ENCODE data around the gene LPGAT1. TPM values are rescaled to one million over a fixed set of nuclear protein-coding genes. Genes with fewer than 3 reads are reported as not detected.

Gene LPGAT1
- total RNA-seq, 2 donors from 2014 or later = 29.6 to 81.7 TPM

DNA sequence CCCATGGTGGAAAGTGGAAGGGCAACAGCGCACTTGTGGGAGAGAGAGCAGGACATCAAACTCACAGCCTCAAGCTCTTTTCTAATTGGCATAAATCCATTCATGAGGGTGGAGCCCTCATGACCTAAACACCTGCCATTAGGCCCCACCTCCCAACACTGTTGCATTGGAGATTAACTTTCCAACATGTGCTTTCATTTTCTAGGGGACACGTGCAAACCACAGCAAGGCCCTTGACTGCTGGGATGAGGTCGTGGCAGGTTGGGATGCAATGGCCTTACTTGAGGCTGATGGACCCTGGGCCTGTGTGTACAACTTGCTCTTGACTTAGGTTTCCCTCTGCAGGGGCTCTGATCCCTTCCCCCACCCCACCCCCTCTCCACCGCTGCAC lies 119.3 kb downstream of the LPGAT1 start:
- no peak for DNase-seq (ENCODE audit: low spot score)
- intact Hi-C loops (cut with DNase I) = no loop called here
- no peak overlapping the region for H3K27ac ChIP-seq
- H3K4me1 ChIP-seq (replicated peaks) = no peaks in the 10 kb centered on the region
- no peaks in the 10 kb centered on the region for H3K36me3 ChIP-seq
- no peaks in the 10 kb centered on the region for H3K27me3 ChIP-seq (replicated peaks; ENCODE audit: insufficient read depth)
- 90% methylated on average over 4 of the region's 4 CpGs for WGBS
- no peak overlapping the region for H3K4me3 ChIP-seq
- TF ChIP-seq POLR2AphosphoS5 (IDR thresholded peaks at IDR 0.05) (no peak), POLR2A (IDR thresholded peaks at IDR 0.05) (no peak)
- TF ChIP-seq, protein P1, sequence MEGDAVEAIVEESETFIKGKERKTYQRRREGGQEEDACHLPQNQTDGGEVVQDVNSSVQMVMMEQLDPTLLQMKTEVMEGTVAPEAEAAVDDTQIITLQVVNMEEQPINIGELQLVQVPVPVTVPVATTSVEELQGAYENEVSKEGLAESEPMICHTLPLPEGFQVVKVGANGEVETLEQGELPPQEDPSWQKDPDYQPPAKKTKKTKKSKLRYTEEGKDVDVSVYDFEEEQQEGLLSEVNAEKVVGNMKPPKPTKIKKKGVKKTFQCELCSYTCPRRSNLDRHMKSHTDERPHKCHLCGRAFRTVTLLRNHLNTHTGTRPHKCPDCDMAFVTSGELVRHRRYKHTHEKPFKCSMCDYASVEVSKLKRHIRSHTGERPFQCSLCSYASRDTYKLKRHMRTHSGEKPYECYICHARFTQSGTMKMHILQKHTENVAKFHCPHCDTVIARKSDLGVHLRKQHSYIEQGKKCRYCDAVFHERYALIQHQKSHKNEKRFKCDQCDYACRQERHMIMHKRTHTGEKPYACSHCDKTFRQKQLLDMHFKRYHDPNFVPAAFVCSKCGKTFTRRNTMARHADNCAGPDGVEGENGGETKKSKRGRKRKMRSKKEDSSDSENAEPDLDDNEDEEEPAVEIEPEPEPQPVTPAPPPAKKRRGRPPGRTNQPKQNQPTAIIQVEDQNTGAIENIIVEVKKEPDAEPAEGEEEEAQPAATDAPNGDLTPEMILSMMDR (IDR thresholded peaks at IDR 0.05) = no peak
- H3K9me3 ChIP-seq = no peaks in the 10 kb centered on the region

DNA sequence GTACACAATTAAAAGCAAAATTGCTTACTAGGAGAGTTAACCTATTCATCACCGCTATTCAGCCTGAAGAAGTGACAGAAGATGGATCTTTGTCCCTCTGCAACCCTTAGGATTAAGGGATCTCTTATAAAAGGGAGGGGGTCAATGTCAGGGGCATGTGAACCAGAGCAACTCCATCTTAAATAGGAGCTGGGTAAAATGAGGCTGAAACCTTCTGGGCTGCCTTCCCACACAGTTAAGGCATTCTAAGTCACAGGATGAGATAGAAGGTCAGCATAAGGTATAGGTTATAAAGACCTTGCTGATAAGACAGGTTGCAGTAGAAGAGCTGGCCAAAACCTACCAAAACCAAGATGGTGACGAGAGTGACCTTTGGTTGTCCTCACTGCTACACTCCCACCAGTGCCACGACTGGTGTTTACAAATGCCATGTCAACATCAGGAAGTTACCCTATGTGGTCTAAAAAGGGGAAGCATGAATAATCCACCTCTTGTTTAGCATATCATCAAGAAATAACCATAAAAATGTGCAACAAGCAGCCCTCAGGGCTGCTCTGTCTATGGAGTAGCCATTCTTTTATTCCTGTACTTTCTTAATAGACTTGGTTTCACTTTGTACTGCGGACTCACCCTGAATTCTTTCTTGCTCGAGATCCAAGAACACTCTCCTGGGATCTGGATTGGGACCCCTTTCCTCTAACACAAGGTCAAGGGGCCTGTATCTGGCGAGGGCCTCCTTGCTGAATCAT lies 119.8 kb downstream of the LPGAT1 start:
- TF ChIP-seq POLR2A (IDR thresholded peaks at IDR 0.05) (no peak), POLR2AphosphoS5 (IDR thresholded peaks at IDR 0.05) (no peak)
- TF ChIP-seq, protein P1 (IDR thresholded peaks at IDR 0.05) = no peak
- Histone ChIP-seq H3K9me3 (no peaks in the 10 kb centered on the region), H3K4me1 (replicated peaks) (no peaks in the 10 kb centered on the region), H3K27me3 (replicated peaks; ENCODE audit: insufficient read depth) (no peaks in the 10 kb centered on the region), H3K36me3 (no peaks in the 10 kb centered on the region), H3K4me3 (no peak overlapping the region), H3K27ac (no peak overlapping the region)
- intact Hi-C loops (cut with DNase I) = no loop called here
- whole genome bisulfite sequencing = 85% methylated on average over 6 of the region's 6 CpGs
- no peak for DNase-seq (ENCODE audit: low spot score)

DNA sequence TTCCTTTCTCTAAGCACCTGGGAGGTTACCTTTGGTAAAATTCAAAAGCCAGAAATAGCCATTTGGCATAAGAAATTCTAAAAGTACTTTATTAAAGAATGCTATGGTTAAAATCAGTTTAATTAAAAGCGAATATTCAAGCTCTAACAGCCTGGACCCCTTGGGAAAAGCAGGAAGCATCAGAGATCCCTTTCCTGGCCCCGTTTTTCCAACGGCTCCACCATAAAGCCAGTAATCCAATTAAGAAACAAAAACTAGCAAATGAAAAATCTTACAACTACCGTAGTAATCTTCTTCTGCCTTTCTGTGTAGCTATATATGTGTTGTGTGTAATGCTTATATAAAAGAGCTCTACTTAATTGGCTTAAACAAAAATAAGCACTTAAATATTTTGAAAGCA lies 121.6 kb downstream of the LPGAT1 start:
- no peak overlapping the region for H3K27ac ChIP-seq
- H3K4me3 ChIP-seq = no peak overlapping the region
- no peaks in the 10 kb centered on the region for H3K27me3 ChIP-seq (replicated peaks; ENCODE audit: insufficient read depth)
- H3K4me1 ChIP-seq (replicated peaks) = no peaks in the 10 kb centered on the region
- WGBS = 91% methylated on average over 4 of the region's 4 CpGs
- no peak for DNase-seq (ENCODE audit: low spot score)
- no peaks in the 10 kb centered on the region for H3K9me3 ChIP-seq
- no peaks in the 10 kb centered on the region for H3K36me3 ChIP-seq
- TF ChIP-seq, protein P1 (IDR thresholded peaks at IDR 0.05) = no peak
- no peak for TF ChIP-seq POLR2A (IDR thresholded peaks at IDR 0.05)
- intact Hi-C loops (cut with DNase I) = no loop called here

- Histone ChIP-seq H3K27ac (no peak overlapping the region), H3K4me1 (replicated peaks) (no peaks in the 10 kb centered on the region), H3K27me3 (replicated peaks; ENCODE audit: insufficient read depth) (no peaks in the 10 kb centered on the region), H3K4me3 (no peak overlapping the region), H3K9me3 (no peaks in the 10 kb centered on the region), H3K36me3 (no peaks in the 10 kb centered on the region)
- 90% methylated on average over 6 of the region's 6 CpGs for WGBS
- intact Hi-C loops (cut with DNase I) = no loop called here
- TF ChIP-seq POLR2AphosphoS5 (IDR thresholded peaks at IDR 0.05) (no peak), POLR2A (IDR thresholded peaks at IDR 0.05) (no peak)
- TF ChIP-seq, protein P1 (IDR thresholded peaks at IDR 0.05) = no peak
- DNase-seq (ENCODE audit: low spot score) = no peak
These were observed 122.6 kb downstream of the LPGAT1 start for GRCh38 chr1:211708006-211708405.

DNA sequence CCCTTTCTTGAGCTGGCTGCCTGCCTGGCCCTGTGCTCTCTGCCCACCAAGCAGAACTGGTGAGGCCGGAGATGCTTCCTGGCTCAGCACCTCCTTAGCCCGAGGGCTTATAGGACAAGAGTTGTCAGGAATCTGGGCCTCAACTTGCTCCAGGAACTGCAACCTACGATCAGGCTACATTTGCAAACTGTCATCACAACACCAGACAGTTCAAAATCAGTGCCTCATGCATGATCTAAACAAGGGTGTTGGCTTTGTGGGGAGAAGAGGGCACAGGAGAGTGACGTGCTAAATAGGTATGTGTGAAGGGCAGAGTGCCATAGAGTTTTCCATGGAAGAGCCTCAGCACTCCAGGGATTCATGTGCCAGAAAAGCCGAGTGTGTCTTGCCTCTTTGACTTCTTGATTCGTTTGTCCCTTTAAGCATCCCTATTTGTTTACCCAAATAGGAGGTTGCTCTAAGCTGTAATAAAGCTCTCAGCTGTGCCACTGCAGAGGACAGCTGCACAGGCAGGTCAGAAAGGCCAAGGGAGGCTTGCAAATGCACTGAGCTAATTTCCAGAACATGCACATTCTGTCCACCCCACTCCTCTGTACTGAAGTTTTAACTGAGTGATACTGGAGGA lies 125.0 kb downstream of the LPGAT1 start:
- H3K9me3 ChIP-seq = no peaks in the 10 kb centered on the region
- H3K4me3 ChIP-seq = no peak overlapping the region
- no peaks in the 10 kb centered on the region for H3K36me3 ChIP-seq
- 18% methylated on average over 6 of the region's 6 CpGs for WGBS
- intact Hi-C loops (cut with DNase I) = no loop called here
- H3K27me3 ChIP-seq (replicated peaks; ENCODE audit: insufficient read depth) = no peaks in the 10 kb centered on the region
- no peak for DNase-seq (ENCODE audit: low spot score)
- H3K4me1 ChIP-seq (replicated peaks) = no peaks in the 10 kb centered on the region
- no peak overlapping the region for H3K27ac ChIP-seq
- TF ChIP-seq, protein P1 (IDR thresholded peaks at IDR 0.05) = no peak
